ENCODE measurements around the gene SGPL1.

GRCh38 chr10:70834021-70834420 lies 18.3 kb downstream of the SGPL1 start:
- TF ChIP-seq EZH2 (IDR thresholded peaks at IDR 0.05; ENCODE audit: borderline replicate concordance, insufficient read depth, low read length, poor library complexity, severe bottlenecking), result no peak
- TF ChIP-seq, protein P1, sequence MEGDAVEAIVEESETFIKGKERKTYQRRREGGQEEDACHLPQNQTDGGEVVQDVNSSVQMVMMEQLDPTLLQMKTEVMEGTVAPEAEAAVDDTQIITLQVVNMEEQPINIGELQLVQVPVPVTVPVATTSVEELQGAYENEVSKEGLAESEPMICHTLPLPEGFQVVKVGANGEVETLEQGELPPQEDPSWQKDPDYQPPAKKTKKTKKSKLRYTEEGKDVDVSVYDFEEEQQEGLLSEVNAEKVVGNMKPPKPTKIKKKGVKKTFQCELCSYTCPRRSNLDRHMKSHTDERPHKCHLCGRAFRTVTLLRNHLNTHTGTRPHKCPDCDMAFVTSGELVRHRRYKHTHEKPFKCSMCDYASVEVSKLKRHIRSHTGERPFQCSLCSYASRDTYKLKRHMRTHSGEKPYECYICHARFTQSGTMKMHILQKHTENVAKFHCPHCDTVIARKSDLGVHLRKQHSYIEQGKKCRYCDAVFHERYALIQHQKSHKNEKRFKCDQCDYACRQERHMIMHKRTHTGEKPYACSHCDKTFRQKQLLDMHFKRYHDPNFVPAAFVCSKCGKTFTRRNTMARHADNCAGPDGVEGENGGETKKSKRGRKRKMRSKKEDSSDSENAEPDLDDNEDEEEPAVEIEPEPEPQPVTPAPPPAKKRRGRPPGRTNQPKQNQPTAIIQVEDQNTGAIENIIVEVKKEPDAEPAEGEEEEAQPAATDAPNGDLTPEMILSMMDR (IDR thresholded peaks at IDR 0.05; ENCODE audit: poor library complexity, severe bottlenecking), result no peak
- no peak for TF ChIP-seq POLR2AphosphoS5 (IDR thresholded peaks at IDR 0.05)

Data from neural cell (in vitro differentiated cells).